Astrocyte of the cerebellum (primary cell): Measurements from ENCODE around the gene OR2H1.

Source experiments
- DNase-seq: peaks from one replicate; pipeline ENCODE4 v3.0.0-alpha.2; 2011; ENCODE audit warnings: low read depth
- H3K4me3 ChIP-seq: 2 replicates; pipeline ENCODE4 v1.5.1; 2011; ENCODE audit warnings: mild to moderate bottlenecking, low read depth, low read length, moderate library complexity
- in situ Hi-C: cut with HindIII; loops from 2 replicates; pipeline ENCODE4 v1.10.0; 2017; ENCODE audit warnings: low sequenced_read_pairs
- TF ChIP-seq, protein P1 (sequence below): IDR thresholded peaks from 2 replicates; pipeline ENCODE4 v1.5.1; 2012; ENCODE audit warnings: low read length, low read depth, moderate library complexity, mild to moderate bottlenecking; ENCODE audit errors: missing control alignments

The OR2H1 gene

GRCh38 chr6:29461021-29461814, 4.3 kb downstream of the OR2H1 start:
- DNase-seq = no peak
- in situ Hi-C loops = no loop called here
- TF ChIP-seq, protein P1, sequence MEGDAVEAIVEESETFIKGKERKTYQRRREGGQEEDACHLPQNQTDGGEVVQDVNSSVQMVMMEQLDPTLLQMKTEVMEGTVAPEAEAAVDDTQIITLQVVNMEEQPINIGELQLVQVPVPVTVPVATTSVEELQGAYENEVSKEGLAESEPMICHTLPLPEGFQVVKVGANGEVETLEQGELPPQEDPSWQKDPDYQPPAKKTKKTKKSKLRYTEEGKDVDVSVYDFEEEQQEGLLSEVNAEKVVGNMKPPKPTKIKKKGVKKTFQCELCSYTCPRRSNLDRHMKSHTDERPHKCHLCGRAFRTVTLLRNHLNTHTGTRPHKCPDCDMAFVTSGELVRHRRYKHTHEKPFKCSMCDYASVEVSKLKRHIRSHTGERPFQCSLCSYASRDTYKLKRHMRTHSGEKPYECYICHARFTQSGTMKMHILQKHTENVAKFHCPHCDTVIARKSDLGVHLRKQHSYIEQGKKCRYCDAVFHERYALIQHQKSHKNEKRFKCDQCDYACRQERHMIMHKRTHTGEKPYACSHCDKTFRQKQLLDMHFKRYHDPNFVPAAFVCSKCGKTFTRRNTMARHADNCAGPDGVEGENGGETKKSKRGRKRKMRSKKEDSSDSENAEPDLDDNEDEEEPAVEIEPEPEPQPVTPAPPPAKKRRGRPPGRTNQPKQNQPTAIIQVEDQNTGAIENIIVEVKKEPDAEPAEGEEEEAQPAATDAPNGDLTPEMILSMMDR = no peak
- H3K4me3 ChIP-seq = no peak overlapping the region

- no peak for DNase-seq
- no peak overlapping the region for H3K4me3 ChIP-seq
- in situ Hi-C loops = no loop called here
- TF ChIP-seq, protein P1 = no peak
Measured at GRCh38 chr6:29462022-29462421, 5.1 kb downstream of the OR2H1 start.

DNA sequence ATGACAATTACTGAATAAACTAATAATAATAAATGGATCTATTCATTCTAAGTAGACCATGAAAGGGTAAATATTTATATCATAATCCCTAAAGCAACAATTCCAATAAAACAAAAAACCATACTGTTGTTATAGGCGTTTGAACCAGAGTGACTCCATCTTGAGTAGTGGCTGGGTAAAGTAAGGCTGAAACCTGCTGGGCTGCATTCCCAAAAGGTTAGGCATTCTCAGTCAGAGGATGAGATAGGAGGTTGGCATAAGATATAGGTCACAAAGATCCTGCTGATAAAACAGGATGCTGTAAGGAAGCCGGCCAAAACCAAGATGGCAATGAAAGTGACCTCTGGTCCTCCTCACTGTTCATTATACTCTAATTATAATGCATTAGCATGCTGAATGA, 8.3 kb downstream of the OR2H1 start:
- in situ Hi-C loops = no loop called here
- no peak for DNase-seq
- TF ChIP-seq, protein P1 = no peak
- H3K4me3 ChIP-seq = no peak overlapping the region

DNA sequence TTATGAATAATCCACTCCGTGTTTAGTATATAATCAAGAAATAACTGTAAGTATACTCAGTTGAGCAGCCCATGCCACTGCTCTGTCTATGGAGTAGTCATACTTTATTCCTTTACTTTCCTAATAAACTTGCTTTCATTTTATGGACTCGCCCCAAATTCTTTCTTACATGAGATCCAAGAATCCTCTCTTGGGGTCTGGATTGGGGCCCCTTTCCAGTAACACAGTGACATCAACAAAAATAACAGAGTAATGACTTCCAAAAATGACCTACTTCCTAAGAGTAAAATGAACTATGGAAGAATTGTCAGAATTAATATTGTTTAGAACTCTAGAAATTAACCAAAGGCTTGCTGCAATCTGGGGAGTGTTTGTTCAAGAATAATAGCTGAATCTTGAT, 8.8 kb downstream of the OR2H1 start:
- in situ Hi-C loops = no loop called here
- TF ChIP-seq, protein P1 = no peak
- no peak overlapping the region for H3K4me3 ChIP-seq
- no peak for DNase-seq

DNA sequence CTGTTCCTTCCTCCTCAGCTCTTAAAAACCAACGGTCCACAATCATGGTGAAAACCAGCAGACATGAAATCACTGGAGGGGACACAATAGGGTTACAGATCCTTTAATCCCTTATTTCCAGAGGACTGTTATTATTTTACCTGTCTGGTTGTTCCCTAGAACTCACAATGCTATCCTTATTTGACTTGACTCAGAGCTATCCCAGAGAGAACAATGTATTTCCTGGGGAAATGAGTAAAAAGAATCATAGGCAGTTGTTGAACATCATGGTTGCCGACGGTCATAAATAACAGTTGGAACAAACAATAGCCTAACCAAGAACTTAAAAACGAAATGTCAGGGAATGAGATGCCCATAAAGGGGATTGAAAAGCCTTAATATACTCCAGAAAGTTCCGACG, 9.3 kb downstream of the OR2H1 start:
- H3K4me3 ChIP-seq = no peak overlapping the region
- no peak for DNase-seq
- in situ Hi-C loops = no loop called here

DNA sequence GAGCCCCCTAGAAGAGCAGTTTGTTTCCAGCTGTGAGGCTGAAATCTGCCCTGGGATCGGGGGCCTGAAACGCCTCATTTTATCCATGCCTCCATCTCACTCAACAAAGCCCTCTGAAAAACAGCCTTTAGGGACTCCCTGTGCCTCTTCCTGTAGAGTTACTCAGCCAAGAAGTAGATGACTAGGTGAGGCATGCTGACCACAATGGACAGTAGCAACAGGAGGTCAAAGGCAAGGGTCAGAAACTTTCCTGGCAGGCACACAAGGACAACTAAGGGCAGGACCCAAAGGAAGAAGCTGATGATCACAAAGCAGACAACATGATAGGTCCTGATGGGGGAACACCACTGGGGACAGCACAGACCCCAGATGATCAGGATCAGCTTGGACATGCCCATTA, 18.0 kb downstream of the OR2H1 start:
- no peak for DNase-seq
- TF ChIP-seq, protein P1 = no peak
- no peak overlapping the region for H3K4me3 ChIP-seq
- in situ Hi-C loops = no loop called here

More for the DNA sequence above, 9.3 kb downstream of the OR2H1 start:
- TF ChIP-seq, protein P1 = no peak
